ENCODE measurements around the gene QSOX1.

The QSOX1 gene

DNA sequence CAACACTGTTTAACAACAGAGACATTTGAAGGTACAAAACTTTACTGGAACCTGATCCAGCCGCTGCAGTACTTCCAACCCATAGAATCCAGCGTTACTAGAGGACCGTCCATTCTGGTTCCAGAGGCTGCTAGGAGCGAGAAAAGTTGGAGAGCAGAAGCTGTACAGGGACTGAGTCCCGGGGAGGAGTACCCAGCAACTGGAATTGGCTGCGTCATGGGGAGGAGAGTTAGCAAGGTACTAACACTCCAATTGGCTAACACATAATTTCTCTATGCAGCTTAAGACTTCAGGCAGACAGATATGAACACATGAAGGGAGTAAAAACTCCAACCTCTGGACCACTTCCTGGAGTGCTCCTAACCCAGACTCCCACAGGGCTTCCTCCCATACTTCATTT, 2.1 kb upstream of the QSOX1 start:
- no peak for DNase-seq

DNA sequence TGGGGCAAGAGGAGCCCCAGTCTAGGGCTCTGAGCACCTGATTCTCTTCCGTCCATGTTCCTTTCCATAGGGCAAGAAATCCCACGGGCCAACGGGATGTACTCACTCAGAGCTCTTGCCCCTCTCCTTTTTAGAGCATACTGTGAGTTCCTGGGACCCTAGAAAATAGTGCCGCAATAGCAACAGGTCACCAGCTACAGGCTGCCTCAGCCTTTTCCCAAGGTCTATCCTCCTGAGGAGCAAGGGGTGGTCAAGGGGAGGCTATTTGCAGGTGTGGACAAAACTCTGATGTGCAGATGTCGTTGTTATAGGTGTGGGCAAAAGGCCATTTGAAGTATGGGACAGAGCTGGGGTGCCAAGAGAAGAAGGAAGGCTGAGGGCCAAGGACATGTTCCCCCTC, 1.6 kb upstream of the QSOX1 start:
- DNase-seq: no peak

DNA sequence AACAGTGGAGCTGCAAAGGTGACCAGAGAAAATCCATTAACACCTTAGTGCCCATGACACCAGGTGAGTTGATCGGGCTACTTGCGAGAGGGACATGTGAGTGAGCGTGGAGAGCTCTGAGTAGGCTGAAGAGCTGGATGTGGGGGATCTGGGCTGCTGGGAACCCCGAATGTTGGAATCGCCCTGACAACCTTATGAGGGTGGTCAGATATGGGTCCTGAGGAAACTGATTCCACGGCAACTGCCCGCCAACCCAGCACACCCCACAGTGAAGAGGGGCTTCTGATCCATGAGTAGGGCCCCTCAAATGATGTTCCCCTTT, 705 bp upstream of the QSOX1 start:
- DNase-seq: no peak

DNA sequence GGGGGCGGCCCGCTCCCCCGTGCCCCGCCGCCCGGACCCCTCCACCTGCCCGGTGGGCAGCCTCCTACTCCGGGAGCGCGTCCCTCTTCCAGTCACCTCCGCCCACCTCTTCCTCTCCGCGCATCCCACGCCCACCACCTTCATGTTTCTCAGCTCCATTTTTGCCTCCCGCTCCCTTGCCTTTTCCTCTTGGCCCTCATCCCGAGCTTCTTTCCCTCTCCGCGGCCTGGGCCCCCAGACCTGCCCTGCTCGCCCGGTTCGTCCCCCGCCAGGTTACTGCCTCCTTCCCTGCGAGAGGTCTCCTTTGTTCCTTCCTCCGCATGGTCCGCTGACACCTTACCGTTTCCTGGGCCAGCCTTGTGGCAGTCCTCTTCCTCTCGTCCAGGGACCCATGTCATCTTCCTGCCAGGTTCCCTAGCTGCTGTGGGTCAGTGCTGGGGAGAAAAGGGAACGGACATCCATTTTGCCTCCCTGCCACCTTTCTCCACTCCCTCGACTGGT, 563 bp downstream of the QSOX1 start:
- peak; percentile 50 for DNase-seq

DNA sequence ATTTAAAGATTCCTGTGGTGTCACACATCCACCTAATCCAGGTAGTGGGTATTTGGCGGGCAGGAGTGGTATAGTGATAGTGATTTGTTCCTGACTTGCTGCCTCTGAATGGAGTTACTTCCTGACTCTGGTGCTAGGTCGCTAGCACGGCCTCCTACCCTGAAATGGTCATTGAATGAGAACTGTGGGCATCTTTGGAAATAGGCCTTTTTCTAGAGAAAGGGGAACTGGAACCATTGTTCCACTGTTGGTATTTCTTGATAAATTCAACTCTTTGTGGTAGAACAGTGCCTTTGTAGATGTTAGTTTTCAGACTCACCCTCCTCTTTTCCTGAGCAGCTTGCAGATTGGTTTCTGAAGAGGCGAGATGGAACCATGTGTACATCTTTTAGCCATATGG, 1.5 kb downstream of the QSOX1 start:
- DNase-seq: no peak

DNA sequence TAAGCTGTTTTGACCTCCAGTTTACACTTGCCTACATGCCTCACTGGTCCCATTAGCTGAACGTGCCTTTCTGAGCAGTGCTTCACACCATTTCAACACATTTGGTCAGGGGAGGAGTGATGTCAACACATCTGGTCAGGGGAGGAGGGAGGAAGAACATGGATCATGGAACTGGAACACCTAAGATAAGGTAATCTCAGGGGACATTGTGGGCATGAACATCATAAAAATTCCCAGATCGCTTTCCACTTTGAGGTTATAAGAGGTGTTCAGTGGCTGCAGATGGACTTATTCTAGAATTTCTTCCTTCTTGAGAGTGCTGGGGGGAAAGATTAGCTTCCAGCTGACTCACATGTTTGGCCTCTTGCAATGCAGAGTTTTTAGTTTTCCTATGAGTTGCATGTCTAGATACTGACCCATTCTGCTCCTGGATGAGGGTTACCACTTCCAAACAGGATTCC, 2.0 kb downstream of the QSOX1 start:
- peak; percentile 64 for DNase-seq

DNA sequence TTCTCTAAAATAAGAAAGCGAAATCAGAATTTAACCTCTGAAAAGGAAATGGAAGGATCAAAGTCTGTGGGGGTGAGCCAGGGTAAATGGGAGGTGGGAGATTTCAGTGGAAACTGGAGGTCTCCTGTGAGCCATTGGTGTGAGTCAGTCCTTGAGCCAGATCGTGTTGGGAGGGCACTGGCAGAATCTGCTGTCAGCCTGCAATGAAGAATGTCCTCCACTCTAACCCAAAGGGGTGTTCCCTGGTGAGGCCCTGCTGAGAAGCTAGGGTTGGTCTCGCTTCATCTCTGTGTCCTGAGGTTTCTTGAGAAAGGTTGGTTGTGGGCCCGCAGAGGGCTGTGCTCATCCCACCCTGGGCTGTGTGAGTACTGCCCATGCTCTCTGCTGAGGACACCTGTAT, 2.4 kb downstream of the QSOX1 start:
- DNase-seq: no peak

DNA sequence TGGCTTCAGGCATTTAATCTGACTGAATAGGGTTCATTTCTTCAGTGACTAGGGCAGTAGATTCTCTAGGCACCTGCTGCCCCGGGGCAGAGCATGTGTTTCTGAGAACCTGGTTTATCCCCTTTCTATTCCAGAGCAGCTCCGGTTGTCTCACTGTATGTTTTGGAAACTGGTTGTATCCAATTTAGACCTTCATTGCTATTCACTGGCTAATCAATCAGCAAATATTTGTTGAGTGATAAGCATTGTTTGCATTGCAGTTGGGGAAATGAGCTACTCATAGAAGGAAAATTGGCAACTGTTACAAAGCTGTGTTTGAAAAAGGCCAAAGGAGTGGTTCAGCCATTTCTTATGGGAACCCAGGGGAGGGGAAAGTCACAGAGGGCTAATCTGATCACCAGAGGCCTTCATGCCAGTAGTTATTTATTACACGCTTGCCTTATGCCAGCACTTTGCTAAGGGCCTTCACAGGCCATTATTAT, 2.9 kb downstream of the QSOX1 start:
- no peak for DNase-seq

DNA sequence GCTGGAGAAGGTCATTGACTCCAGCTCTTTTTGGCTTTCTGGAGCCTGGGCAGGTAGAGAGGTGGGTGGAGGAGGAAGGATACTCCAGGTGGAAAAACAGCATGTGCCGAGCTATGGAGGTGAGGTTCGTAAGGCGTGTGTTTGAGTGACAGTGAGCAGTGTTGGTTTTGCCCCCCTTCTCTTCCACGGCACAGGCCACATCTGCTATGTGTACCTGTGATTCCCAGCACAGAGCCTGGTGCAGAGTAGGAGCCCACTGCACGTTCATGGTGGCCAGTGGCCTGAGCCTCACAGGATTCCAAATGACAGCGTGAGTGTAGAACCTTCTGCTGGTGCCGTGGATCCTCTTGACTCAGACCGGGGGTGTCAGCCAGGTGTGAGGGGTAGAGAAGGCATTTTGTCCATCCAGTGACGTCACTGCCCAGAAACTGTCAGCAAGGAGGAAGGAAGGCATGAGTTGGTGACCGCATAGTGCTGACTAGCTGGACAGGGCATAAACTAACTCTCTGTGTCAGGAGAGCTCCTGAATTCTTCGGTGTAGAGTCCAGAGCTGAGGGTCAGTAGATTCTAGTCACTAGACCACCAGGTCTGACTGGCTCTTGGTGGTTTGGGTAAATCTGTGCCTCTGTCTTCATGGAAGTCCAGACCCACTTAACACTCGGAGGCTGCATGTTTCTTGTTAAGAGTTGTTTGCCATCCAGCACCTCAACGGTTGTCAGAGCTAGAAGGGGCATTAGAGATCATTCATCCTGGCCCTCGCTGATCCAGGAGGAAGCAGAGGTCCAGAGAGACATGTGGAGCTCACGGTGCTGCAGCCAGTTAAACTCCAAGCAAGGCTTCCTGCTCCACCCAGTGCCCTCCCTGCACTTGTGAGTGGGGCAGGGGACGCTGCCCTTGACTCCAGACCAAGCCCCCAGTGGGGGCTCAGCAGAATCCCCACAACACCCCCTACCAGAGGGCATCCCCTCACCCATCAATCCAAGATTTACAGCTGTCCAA, 3.8 kb downstream of the QSOX1 start:
- no peak for DNase-seq

DNA sequence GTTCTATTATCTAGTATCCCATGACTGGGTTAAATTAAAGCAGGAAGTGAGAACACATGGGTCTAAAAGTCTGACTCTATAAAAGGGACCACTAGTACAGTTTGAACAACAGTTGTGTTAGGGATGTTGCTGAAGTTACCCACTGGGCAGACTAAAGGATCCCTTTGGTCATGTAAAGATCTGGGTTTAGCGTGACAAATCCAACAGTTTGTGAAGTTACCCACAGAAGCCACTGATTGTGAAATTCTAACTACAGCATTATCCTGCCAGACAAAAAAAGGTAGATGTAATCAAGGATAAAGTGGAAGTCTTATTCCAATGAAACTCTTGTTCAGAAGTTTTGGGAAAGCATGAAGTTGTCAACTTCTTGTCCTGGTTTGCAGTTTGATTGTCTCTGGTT, 5.7 kb downstream of the QSOX1 start:
- DNase-seq: no peak

DNA sequence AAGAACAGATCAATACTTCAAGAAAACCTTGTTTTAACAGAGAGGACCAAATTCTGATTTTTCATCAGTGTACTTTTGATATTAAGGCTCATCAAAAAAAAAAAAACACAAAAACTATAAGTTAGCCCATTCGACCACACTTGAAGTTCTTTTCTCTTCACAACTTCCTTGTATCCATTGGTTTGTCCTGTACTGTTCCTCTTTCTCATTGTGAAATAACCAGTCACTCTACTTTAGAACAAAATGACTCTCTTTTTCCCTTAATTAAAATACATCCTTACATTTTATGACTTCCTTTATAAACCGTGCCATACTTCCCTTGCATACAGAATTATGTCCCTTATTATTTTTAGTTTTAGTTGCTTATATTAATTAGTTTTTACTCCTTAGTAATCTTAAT, 8.4 kb downstream of the QSOX1 start:
- DNase-seq: no peak

DNA sequence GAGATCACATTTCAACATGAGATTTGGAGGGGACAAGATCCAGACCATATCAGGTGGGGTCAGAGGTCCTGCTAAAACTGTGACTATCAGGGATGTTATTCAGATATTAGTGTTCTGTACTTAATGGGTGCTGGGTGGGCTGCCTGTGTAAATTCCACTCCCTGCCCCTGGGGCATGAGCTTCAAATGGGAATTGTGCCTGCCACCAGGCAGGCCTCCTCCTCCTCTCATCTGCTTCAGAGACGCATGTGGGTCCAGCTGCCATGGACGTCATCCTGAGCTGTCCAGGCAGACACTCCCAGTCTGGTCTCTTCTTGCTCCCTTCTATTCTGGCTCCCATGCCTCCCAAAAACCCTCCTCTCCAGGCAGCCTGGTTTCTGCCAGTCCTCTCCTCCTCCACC, 10.4 kb downstream of the QSOX1 start:
- no peak for DNase-seq

DNA sequence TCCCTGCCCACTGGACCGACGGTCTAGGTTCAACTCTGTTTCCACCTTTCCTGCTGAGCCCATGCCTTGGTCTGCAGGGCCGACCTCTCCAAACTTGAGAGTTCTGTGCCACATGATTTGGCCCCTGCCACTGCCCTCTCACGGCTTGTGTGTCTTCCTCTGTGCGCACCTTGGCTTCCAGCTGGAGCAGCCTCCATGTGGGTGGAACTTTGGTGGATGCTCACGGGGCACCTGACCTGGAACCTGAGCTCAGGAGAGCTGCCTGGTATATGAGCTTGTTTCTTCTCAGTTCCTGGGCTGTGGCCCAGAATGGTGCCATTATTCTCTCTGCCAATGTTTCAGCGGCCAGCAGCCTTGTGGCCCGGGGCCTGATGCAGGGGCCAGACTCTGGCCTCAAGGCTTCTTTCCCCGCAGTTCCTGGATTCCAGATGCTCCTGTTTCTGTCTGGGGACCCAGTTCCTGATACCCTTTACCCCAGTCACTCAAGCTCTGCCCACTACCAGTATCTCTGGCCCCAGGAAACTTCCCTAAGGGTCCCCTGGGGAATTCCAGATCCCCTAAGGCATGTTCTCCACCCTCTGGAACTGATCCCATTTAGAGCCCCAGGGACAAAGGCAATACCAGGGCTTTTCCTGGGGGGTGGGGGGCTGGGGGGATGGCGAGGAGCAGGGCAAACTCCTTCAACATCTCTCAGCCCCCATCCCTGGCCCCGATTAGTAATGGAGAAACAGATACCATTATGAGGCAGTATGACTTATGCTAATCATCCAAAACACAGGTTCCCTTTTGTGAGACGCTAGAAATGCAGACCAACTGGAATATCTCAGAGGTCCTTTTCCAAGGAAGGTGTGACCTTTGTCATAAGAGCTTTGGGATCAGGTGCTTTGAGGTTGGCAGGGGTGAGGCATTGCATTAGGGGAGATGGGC, 11.1 kb downstream of the QSOX1 start:
- DNase-seq: no peak

DNA sequence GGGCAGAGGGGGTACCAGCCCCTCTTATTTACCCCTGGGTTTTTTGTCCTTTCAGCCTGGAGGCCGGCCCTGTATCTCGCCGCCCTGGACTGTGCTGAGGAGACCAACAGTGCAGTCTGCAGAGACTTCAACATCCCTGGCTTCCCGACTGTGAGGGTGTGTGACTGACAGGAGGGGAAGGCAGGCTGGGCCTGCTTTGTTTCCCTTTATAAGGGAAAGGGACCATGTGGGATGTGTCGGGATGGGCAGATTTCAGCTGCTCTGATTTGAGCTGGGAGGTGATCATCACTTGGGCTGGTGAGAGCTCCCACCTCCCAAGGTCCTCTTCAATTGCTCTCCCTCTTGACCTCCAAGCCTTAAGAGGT, 11.7 kb downstream of the QSOX1 start:
- DNase-seq: no peak

DNA sequence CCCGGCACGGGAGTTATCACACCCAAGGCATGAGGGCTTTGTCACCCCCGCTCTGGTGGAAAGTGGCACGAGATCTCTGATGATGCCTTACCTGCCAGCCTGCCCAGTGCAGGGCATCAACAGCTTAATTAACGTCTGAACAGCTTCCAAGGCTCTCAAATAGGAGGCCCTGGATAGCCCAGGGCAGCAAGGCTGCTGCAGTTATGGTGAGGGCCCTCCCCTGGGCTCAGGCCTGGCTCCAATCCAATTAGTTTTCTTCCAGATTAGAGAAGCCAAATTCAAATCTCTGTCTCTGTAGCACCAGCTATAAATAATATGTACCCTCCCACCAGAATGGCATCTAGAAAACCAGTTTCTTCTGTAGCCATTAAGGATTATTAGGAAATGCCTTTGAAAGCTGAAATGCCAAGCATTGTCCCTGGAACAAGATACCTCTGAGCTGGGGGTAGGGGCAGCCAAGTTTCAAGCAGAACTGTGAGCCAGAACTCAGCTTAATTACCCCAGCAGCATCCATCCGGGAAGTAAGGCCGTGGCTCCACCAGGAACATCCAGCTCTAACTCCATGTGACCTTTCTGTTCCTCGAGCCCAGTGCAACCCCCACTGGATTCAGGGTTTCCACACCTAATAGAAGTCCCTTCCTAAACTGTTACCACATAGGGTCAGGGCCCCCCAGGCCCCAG, 12.5 kb downstream of the QSOX1 start:
- DNase-seq: peak; percentile 12

DNA sequence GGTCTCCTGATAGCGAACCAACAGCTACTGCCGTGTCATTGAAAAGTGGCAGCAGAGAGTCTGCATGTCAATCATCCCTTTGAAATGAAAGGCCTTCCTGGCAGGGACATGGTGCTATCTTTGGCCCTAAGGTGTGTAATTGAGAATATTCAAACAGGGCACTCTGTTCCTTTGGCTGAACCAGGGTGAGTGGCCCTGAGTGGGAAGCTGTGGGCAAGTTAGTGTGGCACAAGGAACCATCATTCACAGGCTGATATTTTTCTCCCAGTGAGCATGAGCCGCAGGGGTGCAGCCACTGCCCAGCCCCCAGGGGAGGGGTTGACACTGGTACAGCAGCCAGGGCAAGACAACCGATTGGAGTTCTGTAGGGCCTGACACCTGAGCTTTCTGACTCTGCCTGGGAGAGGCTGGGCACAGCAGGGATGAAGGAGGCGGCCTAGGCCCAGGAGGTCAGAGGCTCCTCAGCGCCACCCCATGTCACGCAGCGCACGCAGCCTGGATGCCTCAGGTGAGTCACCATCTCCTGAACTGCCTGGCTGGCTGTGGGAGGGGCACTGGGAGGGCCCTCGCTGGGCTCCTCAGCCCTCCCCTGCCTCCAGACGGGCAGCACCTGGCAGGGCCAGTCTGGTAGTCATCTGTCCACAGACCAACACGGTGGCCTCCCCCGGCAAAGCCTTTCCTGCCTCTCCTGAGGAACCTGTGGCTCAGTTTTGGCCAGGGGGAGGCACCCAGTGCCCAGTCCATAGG, 13.2 kb downstream of the QSOX1 start:
- DNase-seq: peak; percentile 12

DNA sequence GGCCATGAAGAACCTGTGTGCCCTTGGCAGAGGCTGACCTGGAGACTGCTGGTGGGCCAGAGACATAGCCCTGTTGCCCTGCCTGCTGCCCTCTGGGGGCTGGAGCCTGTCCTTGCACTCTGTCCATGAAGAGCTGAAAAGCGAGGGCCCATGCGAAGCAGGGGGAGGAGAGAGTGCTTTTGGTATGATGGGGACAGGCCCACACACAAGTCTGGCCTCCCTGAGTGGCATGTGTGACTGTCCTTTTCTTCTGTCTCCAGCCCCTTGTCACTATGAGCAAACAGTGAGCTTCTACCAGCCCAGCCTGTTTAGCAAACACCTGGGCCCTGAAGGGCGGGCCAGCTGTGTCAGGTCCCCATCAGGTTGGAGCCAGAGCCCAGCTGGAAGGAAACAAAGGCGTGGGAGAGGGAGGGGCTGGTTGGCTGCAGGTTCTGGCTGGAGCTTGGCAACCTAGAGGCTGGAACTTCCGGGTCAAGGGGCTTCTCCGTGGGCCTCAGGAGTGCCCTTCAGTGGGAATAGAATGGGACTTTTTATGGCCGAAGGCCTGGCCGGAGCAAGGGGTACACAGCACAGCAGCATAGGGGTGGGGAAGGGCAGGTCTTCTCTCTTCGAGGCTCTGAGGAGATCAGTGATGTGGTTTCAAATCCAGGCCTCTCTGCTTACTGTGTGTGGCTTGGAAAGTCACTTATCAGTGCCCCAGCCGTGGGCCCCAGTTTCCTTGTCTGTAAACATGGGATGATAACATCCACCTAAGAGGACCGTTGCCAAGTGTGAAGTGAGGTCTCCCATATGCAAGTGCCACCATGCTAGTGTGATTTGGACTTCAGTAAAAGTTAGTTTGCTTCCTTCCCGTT, 14.3 kb downstream of the QSOX1 start:
- DNase-seq: peak; percentile 10

DNA sequence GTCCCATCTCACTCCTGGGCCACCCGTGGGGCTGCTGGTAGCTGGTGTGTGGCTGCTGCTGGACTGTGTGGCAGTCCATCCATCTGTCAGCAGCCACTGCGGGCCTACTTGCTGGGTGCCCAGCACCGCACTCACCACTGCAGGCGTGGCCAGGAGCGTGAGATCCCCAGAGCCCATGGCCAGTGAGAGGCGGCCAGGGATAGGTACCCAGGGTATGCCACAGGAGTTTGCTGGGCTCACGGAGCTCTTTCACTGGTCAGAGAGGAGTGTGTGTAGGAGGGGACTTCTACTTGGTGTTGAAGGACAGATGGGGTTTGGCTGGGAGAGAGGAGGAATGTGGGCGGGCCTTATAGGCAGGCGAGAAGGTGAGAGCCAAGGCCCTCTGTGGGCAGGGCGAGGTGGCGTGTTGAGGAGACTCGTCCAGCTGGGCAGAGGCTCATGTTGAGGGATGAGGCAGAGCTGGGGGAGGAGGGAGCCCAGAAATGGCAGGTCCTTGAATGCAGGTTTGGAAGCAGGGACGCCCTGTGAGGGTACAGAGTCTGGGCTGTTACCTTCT, 15.0 kb downstream of the QSOX1 start:
- no peak for DNase-seq

DNA sequence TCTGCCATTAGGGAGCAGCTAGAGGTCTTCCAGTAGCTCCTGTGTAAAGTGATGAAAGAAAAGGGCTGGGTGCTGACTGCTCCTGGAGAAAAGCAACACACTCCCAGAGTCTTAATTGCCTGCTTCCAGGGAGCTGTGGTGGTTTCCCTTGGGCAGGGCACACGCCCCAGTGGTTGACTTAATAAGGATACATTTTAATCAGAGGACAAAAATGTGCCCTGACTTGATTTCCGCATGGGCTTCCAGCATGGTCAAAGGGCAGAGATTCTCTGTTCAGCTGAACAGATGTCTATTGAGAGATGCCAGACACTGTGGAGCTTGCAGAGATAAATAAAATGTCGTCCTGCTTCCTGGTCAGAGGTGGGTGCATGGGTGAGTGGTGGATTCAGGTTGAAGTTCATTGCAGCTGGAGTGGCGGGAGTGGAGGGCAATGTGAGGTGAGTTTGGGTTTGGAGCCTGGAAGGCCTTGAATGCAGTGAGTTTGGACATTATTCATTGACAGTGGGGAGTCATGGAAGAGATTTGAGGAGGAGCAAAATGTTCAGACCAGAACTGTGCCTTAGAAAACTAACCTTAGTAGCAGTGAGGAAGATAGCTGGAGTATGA, 16.0 kb downstream of the QSOX1 start:
- no peak for DNase-seq

DNA sequence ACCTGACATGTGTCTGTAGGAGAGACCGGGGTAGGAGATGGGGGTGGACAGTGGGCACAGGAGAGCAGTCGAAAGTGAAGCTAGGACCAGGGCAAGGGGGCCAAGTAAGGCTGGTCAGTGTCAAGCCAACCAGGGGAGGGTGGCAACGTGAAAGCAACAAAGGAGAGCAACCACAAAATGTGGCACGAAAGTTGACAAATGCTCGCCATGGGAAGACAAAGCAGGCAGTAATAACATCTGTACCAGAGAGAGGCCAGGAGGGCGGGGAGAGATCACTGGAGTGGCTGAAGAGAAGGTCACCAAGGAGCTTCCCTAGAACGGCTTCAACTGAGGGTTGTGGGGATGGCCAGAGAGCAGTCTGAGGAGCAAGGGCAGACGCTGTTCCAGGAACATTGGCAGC, 17.0 kb downstream of the QSOX1 start:
- DNase-seq: no peak

All from NCI-H2171 treated with DMSO at 0.1 percent for 48 hours (cell line).